Effector CD8-positive, alpha-beta T cell (primary cell): ENCODE data around the gene RINT1.
A peak's percentile ranks its signal among the peaks of the same experiment; 100 is the strongest.
"Not testable (repeated sequence)": the region's sequence is repeated elsewhere in the genome, so short reads cannot be mapped to it uniquely, and the experiment has no call there.

Source experiments
- DNase-seq: peaks from one replicate; lab custom pipeline; 2025; lab: John Stamatoyannopoulos, UW
- total RNA-seq, 4 experiments: gene quantifications; one replicate each; lab custom pipeline; 2026; lab: John Stamatoyannopoulos, UW

RINT1 gene
- total RNA-seq: 29.4 to 43.1 (median 32.4) reads per million in 4 experiments

DNA sequence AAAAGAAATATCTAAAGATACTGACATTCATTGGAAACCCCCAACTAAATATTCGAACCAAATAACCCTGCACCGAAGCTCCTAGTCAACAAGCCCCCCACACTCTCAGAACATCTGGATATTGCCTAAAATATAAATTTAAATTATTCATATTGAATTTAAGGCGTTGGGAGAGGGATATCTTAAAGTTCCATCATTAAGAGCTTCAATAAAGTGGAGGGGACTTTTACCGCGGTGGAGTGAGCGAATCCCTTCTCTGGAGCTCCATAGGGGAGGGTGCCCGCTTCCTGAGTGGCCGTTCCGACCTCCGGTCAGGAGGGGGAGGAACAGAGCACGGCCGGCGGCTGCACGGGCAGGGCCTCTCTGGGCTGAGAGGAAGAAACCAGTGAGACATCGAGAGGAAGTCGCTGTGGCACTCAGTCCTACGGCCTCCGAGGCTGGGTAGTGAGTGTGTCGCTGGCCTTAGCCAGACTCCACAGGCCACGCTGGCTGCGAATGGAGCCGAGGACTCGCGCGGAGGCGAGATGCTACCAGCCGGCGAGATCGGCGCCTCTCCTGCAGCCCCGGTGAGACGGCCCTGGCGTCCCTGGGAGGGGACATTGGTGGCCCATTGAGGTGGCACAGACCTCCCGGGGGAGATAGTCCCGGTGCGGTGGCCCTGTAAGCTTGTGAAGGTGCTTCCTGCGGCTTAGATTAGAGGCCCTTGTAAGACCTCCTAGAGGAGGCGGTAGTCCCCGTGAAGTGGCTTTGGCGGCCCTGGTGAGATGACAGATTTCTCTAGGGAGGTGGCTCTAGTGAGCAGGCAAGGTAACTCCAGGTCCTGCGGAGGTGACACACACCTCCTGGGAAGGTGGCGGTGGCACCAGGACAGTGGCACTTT lies at the start of gene RINT1:
RINT1 (plus strand) TSS at position 410 of the 880 bp plus-strand sequence; CDS start at position 525, 115 bp downstream.
- DNase-seq: peak; percentile 68

DNA sequence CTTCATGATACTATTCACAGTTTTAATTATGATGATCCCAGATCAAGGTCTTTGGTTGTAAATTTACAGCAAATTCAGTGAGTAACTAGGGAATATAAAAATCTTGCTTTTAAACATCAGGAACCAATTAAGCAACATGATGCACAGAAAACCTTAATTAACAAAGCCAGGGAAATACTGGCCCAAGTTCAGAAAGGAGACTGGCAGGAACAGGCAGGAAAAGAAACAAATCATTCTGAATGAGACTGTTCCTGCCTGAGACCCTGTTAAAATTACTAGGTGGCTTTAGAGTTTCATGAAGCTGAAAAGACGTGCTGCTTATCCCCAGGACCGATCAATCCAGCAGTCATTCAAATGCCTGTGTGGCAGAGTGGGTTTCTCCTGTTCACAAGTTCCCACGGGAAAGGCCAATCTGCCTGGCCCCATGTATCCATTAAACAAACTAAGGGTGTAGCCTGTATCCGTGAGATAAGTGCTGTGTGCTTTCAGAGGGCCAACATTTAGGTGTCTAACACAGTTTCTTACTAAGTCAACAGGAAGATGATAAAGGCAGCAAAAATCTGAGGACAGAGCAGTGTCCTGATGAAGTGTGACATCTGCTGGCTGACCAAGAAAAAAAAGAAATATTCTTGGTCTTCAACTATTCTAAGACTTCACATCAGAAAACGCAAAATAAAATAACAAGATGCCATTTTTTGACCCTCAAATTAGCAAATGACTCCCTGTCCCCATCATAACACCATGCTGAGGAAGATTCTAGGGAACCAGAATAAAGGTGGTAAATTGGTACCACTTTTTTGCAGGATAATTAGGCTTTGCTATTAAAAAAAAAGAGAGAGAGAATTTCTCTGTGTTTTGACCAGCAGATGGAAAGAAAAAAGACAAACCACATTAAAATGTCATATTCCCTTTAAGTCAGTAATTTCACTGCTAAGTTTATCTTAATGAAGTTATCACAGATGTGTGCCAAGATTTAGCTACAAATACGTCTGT lies 44.1 kb upstream of the RINT1 start:
- no peak for DNase-seq

DNA sequence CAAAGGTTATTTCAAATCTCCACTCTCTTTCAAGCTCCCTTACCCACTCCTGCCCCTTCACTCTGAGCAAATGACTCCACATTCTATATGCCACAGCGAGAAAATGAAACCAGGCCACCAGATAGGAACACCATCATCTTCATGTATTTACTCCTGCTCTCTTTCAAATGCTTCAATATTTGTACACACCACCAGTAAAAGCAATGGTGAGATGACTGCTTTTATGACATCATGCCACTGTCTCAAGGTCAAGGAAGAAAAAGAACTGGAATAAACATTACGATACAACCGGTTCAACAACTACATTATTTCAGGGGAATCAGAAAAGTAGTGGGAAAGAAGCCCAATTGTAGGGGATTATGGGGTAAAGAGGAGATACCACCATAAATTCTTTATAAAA lies 42.6 kb upstream of the RINT1 start:
- no peak for DNase-seq

DNA sequence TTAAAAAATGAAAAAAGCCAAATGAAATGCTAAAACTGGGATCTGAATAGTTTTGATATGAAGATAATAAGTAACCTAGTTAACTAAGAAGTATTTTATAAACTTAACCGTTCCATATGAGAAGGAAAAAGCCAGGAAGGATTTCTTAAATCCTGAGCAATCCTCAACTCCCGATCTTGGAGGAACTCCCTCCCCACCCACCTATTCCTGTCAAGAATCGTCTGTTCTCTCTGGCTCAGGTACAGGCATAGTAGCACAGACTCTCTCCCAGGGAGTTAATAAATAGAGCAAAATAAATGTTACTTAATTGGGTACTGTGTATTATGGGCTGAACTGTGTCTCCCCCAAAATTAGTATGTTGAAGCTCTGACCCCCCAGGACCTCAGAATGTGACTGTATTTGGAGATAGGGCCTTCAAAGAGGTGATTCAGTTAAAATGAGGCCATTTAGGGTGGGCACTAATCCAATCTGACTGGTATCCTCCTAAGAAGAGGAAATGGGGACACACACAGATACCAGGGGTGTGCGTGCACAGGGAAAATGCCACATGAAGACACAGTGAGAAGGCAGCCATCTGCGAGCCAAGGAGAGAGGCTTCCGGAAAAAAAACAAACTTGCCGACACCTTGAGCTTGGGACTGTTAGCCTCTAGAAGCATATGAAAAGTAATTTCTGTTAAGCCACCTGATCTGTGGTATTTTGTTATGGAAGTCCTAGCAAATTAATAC lies 38.6 kb upstream of the RINT1 start:
- DNase-seq: no peak

DNA sequence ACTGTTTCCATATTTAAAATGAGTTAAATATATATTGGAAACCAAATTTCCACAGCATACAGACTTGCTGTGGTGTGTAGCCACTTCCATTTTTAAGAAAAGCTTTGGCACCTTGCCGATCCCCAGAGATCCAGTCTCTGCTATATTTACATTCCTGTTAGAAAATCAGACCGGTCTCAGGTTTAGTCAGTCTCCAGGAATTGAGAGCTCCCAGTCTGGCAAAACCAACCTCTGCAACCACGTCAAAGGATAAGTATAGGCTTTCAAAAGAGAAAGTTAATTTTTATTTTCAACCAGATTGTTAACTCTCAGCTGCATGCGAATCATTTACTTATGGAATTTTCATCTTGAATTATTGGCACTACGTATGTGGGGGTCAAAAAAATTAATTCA lies 38.1 kb upstream of the RINT1 start:
- DNase-seq: no peak

DNA sequence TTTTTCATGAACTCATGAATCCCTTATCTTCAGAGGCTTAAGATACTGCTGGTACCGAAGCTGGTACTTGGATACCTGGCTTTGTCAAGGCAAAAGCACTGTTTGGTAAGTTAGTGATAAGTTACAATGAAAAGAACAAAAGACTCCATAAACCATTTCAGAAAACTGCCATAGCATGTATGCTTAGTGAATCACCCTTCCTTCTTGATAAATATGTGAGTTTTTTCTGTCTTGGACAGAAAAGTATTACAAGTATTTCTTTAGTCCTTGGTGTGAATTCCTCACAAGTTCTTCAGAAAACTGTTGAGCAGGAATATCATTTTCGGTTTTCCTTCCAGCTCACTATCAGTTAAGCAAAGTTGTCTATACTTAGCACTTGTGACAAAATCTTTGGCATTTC lies 35.5 kb upstream of the RINT1 start:
- DNase-seq: no peak

DNA sequence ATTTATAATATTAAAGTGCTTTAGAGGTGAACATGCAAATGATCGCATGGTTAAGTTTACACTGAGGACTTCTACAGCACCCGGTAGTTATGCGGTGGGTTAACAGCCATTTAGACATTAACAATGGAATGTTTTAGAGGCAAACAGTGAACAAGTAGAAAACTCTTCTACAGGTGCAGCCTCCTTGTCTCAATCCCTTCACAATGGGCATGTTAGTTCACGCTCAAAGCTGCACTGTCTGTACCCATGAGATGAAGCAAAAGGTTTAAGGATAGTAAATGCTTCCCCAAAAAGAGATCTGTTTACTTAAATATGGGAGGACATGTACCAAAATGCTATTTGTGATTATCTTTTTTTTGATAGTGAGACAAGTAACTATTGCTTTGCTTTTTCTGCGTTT lies 35.0 kb upstream of the RINT1 start:
- DNase-seq: no peak

DNA sequence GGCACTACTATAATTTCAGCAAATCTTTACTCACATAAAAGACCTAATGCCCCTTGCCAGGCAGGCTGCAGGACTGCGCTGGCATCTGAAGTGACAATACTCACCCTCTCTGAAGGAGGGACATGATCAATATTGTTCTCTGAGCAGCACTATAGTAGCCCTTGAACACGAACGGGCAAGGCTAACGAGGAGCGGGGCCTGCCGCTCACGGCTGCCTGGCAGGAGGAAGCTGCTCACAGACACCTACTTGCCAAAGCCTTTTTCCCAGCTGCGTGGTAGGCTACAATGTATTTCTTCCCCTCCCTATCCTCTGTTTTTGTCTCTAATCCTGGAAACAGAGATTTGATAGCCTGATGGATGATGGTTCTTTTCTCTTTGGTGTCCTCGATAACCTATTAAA lies 29.8 kb upstream of the RINT1 start:
- DNase-seq: no peak

DNA sequence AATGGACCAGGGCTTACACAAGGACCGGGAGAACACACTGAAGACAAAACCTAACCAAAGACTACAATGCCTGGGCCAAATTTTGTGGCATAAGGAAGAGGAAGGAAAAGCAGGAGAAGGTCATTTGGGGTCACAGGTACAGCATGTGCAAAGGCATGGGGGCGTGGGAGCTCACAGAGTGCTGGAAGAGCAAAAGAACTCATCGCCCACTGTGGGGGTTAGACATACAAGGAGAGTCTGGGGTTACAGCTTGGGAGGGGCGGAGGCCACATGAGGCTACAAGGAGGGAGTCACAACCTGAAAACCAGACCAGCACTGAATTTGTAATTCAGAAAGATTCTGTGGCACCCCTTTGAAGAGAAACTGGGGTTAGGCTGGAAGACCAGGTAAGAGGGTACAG lies 19.6 kb upstream of the RINT1 start:
- no peak for DNase-seq

DNA sequence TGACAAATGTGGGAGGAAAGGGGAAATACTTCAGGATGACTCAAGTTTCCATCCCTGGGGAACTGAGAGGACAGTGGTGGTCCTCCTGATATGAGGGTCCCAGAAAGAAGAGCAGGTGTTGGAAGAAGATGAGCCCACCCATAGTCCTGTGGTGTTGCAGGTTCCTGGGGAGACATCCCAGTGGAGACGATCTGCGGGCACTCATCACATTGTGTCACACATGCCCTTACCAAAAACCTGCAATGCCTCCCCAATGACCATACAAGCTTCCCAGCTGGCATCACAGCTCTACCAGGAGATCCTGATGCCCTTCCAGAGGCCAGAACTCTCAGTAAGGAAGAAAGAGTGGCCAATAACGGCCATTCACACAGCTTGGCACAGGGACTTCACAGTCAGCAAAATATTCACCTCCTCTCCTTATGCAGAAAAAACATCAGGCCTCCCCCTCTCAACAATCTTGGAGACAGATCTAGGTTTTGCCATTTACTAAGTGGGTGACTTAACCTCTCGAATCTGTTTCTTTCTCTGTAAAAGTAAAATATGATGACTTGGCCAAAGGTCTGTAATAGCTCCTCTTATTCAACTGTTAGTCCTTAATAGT lies 19.0 kb upstream of the RINT1 start:
- DNase-seq: no peak

DNA sequence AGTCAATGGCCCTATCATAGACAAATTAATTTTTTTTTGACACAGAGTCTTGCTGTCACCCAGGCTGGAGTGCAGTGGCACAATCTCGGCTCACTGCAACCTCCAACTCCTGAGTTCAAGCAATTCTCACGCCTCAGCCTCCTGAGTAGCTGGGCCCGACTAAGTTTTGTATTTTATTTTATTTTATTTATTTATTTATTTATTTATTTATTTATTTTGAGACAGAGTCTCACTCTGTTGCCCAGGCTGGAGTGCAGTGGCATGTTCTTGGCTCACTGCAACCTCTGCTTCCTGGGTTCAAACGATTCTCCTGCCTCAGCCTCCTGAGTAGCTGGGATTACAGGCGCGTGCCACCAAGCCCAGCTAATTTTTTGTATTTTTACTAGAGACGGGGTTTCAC lies 16.4 kb upstream of the RINT1 start:
- DNase-seq: not testable (repeated sequence)

DNA sequence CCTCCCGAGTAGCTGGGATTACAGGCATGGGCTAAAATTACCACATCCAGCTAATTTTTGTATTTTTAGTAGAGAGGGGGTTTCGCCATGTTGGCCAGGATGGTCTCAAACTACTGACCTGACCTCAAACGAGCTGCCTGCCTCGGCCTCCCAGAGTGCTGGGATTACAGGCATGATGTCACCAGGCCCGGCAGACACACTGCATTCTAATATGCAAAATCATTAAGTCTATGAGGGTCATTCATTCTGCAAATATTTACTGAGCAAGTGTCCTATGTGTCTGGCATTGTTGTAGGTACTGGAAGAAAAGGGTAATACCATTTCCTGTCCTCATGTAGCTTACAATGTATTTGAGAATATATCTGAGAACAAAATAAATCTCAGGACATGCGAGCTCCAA lies 12.6 kb upstream of the RINT1 start:
- no peak for DNase-seq

DNA sequence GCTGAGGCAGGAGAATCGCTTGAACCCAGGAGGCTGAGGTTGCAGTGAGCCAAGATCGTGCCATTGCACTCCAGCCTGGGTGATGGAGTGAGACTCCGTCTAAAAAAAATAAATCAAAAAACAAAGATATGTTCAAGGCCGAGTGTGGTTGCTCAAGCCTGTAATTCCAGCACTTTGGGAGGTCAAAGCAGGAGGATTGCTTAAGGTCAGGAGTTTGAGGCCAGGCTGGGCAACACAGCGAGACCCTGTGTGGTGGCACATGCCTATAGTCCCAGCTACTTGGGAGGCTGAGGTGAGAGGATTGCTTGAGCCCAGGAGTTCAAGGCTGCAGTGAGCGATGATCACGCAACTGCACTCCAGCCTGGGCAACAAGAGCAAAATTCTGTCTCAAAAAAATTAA lies 11.4 kb upstream of the RINT1 start:
- not testable (repeated sequence) for DNase-seq

DNA sequence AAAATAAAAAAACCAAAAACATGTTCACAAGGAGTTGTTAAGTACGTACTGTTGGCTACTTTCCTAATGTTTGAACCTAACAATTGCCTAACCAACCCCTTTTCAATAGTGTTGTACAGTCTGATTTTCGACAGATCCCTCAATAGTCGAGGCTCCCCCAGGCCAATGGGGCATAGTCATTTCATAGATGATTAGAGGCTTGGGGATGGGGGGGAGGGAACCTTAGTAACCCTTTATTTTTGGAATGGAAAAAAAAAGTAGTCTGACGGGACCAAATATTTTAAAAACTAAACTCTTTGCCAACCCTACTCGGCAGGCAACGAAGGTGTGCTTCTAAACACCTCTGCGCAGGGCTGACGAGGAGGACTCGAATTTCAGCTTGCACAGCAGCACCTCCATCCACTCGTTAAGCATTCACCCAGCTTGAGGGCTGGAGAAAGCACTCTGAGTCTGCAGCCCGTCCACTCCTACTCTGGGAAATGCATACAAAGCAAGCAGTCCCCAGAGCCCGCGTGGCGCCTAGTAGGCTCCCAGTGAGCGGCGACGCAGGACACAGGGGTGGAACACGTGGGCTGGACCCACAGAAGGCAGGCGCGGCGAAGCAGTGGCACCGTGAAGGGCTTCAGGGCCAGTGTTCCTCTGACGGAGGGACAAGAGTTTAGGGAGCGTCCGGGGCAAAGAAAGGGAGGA lies 10.8 kb upstream of the RINT1 start:
- no peak for DNase-seq

DNA sequence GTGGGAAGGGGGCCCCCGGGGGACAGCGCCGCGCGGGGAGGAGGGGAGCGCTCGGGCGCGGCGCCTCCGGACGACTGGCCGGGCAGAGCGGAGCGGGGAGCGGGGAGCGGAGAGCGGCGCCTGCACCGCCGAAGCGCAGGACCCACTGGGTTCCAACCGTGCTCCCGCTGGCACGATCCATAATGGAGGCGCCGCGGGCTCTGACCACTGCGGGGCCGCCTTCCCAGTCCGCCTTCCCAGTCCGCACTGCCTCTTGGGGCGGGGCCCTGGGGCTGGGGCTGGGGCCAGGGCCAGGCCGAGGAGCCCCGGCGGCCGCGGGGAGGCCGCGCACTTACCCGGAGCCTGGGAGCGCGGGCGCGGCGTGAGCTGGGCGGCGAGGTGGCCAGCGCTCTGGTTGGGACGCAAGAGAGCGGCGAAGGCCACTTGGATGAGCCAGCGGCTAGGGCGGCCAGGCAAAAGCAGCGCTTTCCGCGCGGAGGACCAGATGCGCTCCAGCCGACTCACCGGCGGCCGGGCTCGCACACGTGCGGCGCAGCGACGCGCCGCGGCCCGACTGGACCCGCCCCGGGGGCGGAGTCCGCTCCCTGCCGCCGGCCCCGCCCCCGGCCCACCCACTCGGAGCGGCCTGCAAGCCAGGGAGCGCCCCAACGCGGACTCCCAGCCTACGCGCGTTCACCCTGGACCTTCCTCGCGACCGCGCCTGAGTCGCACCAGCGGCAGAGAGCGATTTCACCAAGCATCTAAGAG lies 10.1 kb upstream of the RINT1 start, which contains the start of gene PUS7:
PUS7 (minus strand) TSS at position 555 of the 747 bp plus-strand sequence. CDS start 13,759 bp downstream, outside the sequence.
- peak; percentile 66 for DNase-seq

DNA sequence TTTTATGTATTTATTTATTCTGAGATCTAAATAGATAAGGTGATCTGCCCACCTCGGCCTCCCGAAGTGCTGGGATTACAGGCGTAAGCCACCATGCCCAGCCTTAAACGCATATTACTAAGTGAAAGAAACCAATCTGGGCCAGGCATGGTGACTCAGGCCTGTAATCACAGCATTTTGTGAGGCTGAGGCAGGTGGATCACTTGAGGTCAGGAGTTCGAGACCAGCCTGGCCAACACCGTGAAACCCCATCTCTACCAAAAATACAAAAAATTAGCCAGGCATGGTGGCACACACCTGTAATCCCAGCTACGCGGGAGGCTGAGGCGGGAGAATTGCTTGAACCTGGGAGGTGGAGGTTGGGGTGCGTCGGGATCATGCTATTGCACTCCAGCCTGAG lies 7.6 kb upstream of the RINT1 start:
- not testable (repeated sequence) for DNase-seq

DNA sequence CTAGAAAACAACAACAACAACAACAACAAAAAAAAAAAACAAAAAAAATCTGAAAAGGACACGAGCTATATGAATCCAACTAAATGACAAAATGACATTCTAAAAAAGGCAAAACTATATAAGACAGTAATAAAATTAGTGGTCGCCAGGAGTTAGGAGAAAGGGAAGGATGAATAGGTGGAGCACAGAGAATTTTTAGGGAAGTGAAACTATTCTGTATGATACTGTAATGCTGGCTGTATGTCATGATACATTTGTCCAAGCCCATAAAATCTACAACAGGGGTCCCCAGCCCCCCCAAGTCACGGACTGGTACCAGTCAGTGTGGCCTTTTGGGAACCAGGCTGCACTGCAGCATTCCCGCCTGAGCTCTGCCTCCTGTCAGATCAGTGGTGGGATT lies 7.2 kb upstream of the RINT1 start:
- DNase-seq: no peak

DNA sequence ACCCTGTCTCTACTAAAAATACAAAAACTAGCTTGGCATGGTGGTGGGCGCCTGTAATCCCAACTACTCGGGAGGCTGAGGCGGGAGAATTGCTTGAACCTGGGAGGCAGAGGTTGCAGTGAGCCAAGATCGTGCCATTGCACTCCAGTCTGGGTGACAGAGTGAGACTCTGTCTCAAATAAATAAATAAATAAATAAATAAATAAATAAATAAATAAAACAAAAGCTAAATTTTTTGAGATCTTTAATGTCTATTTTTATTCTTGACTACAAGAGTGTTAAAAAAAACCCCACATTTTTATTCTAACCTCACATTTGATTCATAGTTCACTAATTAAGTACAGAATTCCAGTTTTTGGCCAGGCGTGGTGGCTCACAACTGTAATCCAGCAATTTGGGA lies 4.3 kb upstream of the RINT1 start:
- not testable (repeated sequence) for DNase-seq

DNA sequence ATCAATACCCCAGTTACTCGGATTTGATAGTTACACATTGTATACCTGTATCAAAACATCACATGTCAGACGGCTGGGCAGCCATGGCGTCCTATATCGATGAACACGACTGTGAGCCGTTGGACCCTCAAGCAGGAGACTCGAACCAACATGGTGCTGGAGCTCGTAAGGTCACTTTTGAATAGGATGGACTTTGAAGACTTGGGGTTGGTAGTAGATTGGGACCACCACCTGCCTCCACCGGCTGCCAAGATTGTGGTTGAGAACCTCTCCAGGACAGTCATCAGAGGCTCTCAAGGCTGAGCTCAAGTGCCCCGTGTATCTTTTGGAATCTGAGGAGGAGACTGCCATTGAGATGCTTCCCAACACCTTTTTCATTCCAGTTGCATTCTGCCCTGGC lies 1.9 kb upstream of the RINT1 start:
- DNase-seq: no peak

DNA sequence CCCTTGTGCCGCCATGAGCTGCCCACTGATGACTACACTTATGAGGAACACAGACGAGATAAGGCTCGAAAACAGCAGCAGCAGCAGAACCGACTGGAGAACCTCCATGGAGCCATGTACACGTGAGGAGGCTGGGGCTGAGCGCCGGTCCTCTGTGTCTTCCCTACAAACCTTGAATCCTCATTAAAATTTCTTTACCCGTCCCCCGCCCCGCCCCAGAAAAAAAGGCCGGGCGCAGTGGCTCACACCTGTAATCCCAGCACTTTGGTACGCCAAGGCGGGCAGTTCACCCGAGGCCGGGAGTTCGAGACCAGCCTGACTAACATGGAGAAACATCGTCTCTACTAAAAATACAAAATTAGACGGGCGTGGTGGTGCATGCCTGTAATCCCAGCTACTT lies 1.5 kb upstream of the RINT1 start:
- no peak for DNase-seq
